HL-60/S4 (cell line): ENCODE measurements around the gene ARSB.
"Not testable (repeated sequence)": the region's sequence is repeated elsewhere in the genome, so short reads cannot be mapped to it uniquely, and the experiment has no call there.

Experiments used
- in situ Hi-C: fragments of 300-500 bp; cut with MboI; formaldehyde crosslinking; loops from 2 replicates; pipeline ENCODE4 v1.14.3; 2022; ENCODE audit warnings: low sequenced_read_pairs

ARSB gene

GRCh38 chr5:79001471-79001870, 16.4 kb upstream of the ARSB start:
- in situ Hi-C loops: loop anchor here (25.0 kb wide), 3 partner anchors 136 to 1086 kb away; no protein-coding TSS in a partner anchor

- in situ Hi-C loops: no loop called here
Measured at GRCh38 chr5:78997090-78997489, 12.0 kb upstream of the ARSB start.

- in situ Hi-C loops: no loop called here
Measured at GRCh38 chr5:78995521-78996007, 10.5 kb upstream of the ARSB start.

- in situ Hi-C loops: no loop called here
Measured at GRCh38 chr5:78993165-78993564, 8.1 kb upstream of the ARSB start.

- in situ Hi-C loops: no loop called here
Measured at GRCh38 chr5:78992146-78992545, 7.0 kb upstream of the ARSB start.

GRCh38 chr5:78989080-78989479, 4.0 kb upstream of the ARSB start:
- in situ Hi-C loops: no loop called here

- in situ Hi-C loops: no loop called here
Measured at GRCh38 chr5:78985725-78986223, 664 bp upstream of the ARSB start.

GRCh38 chr5:78984439-78985115, 533 bp downstream of the ARSB start:
- in situ Hi-C loops: no loop called here

- in situ Hi-C loops: no loop called here
Measured at GRCh38 chr5:78983601-78984438, 1.3 kb downstream of the ARSB start.

GRCh38 chr5:78983194-78983593, 1.9 kb downstream of the ARSB start:
- in situ Hi-C loops: not testable (repeated sequence)

- in situ Hi-C loops: no loop called here
Measured at GRCh38 chr5:78979909-78980308, 5.2 kb downstream of the ARSB start.

- in situ Hi-C loops: no loop called here
Measured at GRCh38 chr5:78979117-78979742, 5.9 kb downstream of the ARSB start.

- in situ Hi-C loops: no loop called here
Measured at GRCh38 chr5:78975035-78975434, 10.1 kb downstream of the ARSB start.

GRCh38 chr5:78974601-78975000, 10.5 kb downstream of the ARSB start:
- in situ Hi-C loops: no loop called here

GRCh38 chr5:78974011-78974410, 11.1 kb downstream of the ARSB start:
- in situ Hi-C loops: no loop called here

GRCh38 chr5:78972654-78973428, 12.3 kb downstream of the ARSB start:
- in situ Hi-C loops: no loop called here

- in situ Hi-C loops: no loop called here
Measured at GRCh38 chr5:78971998-78972397, 13.1 kb downstream of the ARSB start.

GRCh38 chr5:78968781-78969180, 16.3 kb downstream of the ARSB start:
- in situ Hi-C loops: no loop called here

- in situ Hi-C loops: no loop called here
Measured at GRCh38 chr5:78964889-78965288, 20.2 kb downstream of the ARSB start.

- in situ Hi-C loops: no loop called here
Measured at GRCh38 chr5:78961743-78962142, 23.4 kb downstream of the ARSB start.

- in situ Hi-C loops: no loop called here
Measured at GRCh38 chr5:78959767-78960166, 25.3 kb downstream of the ARSB start.
